Hematopoietic multipotent progenitor cell treated with erythropoietin and hydrocortisone succinate and interleukin-3 and kit ligand, for 6 days (in vitro differentiated cells): ENCODE data around the gene SLC13A4.
A peak's percentile ranks its signal among the peaks of the same experiment; 100 is the strongest.
"Not testable (repeated sequence)": the region's sequence is repeated elsewhere in the genome, so short reads cannot be mapped to it uniquely, and the experiment has no call there.

Experiments
- DNase-seq: peaks from one replicate; pipeline ENCODE4 v3.0.0-alpha.2; 2015

SLC13A4 gene

GRCh38 chr7:135659159-135659846 is 68.7 kb downstream of the SLC13A4 start:
- peak; percentile 55 for DNase-seq

GRCh38 chr7:135658564-135658963 is 69.4 kb downstream of the SLC13A4 start:
- DNase-seq = no peak

GRCh38 chr7:135653340-135654080 is 74.5 kb downstream of the SLC13A4 start:
- DNase-seq = no peak

- peak; percentile 33 for DNase-seq
These were observed 77.0 kb downstream of the SLC13A4 start for GRCh38 chr7:135650831-135651573.

GRCh38 chr7:135648235-135648634 is 79.8 kb downstream of the SLC13A4 start:
- DNase-seq = no peak

GRCh38 chr7:135647755-135648154 is 80.2 kb downstream of the SLC13A4 start:
- no peak for DNase-seq

- DNase-seq = peak; percentile 89
These were observed 82.6 kb downstream of the SLC13A4 start for GRCh38 chr7:135645296-135645904.

- DNase-seq = no peak
These were observed 83.3 kb downstream of the SLC13A4 start for GRCh38 chr7:135644729-135645128.

GRCh38 chr7:135644154-135644553 is 83.8 kb downstream of the SLC13A4 start:
- DNase-seq = peak; percentile 21

- DNase-seq = not testable (repeated sequence)
These were observed 88.3 kb downstream of the SLC13A4 start for GRCh38 chr7:135639690-135640089.

- DNase-seq = no peak
These were observed 93.7 kb downstream of the SLC13A4 start for GRCh38 chr7:135634191-135634878.
